Hepatocyte (in vitro differentiated cells): ENCODE measurements around the gene SYPL2. TPM values are rescaled to one million over a fixed set of nuclear protein-coding genes. Genes with fewer than 3 reads are reported as not detected.

Experiments
- DNase-seq: peaks from one replicate; pipeline ENCODE4 v3.0.0-alpha.2; 2016; ENCODE audit warnings: low spot score
- H2AFZ ChIP-seq: fragments of 200-600 bp; sonication (generic); 2 replicates; pipeline ENCODE4 v1.6.0; 2016; ENCODE audit warnings: antibody characterized with exemption, mild to moderate bottlenecking
- H3K27ac ChIP-seq: fragments of 200-600 bp; sonication (generic); 2 replicates; pipeline ENCODE4 v1.5.1; 2016; ENCODE audit warnings: mild to moderate bottlenecking
- H3K27me3 ChIP-seq: fragments of 200-600 bp; sonication (generic); 2 replicates; pipeline ENCODE4 v1.6.1; 2016
- H3K36me3 ChIP-seq: fragments of 200-600 bp; sonication (generic); replicated peaks from 2 replicates; pipeline ENCODE4 v1.5.1; 2016; ENCODE audit warnings: low read depth; ENCODE audit not compliant: insufficient read depth
- H3K4me1 ChIP-seq: fragments of 200-600 bp; sonication (generic); 2 replicates; pipeline ENCODE4 v1.5.1; 2016; ENCODE audit warnings: mild to moderate bottlenecking, moderate library complexity; ENCODE audit not compliant: insufficient read depth
- H3K4me2 ChIP-seq: fragments of 200-600 bp; sonication (generic); 2 replicates; pipeline ENCODE4 v1.6.0; 2016
- H3K4me3 ChIP-seq: fragments of 200-600 bp; sonication (generic); 2 replicates; pipeline ENCODE4 v1.5.1; 2016; ENCODE audit warnings: mild to moderate bottlenecking
- H3K79me2 ChIP-seq: fragments of 200-600 bp; sonication (generic); 2 replicates; pipeline ENCODE4 v1.6.0; 2017; ENCODE audit warnings: mild to moderate bottlenecking
- H3K9me2 ChIP-seq: fragments of 200-600 bp; sonication (generic); replicated peaks from 2 replicates; pipeline ENCODE4 v1.6.0; 2017; ENCODE audit warnings: mild to moderate bottlenecking; ENCODE audit not compliant: insufficient read depth
- H3K9me3 ChIP-seq: fragments of 200-600 bp; sonication (generic); 2 replicates; pipeline ENCODE4 v1.5.1; 2016; ENCODE audit warnings: low read depth, mild to moderate bottlenecking
- H4K20me1 ChIP-seq: fragments of 200-600 bp; sonication (generic); 2 replicates; pipeline ENCODE4 v1.6.0; 2016; ENCODE audit warnings: mild to moderate bottlenecking; ENCODE audit not compliant: insufficient read depth, poor library complexity, severe bottlenecking
- EZH2 ChIP-seq: fragments of 200-600 bp; sonication (generic); IDR thresholded peaks from 2 replicates; pipeline ENCODE4 v1.6.1; 2016; ENCODE audit warnings: antibody characterized with exemption, mild to moderate bottlenecking, borderline replicate concordance
- EZH2phosphoT487 ChIP-seq: fragments of 200-600 bp; sonication (generic); IDR thresholded peaks from one replicate; pipeline ENCODE4 v1.6.1; 2018; ENCODE audit warnings: antibody characterized with exemption, mild to moderate bottlenecking, low read depth, moderate library complexity; ENCODE audit not compliant: unreplicated experiment, severe bottlenecking
- WGBS: methylation state at CpG from one replicate; pipeline ENCODE4 v1.1.6; 2016; ENCODE audit warnings: low lambda C conversion rate; ENCODE audit errors: missing lambda C conversion rate; 5-methylcytosine and 5-hydroxymethylcytosine counted together
- polyA plus RNA-seq: library from polyadenylated mRNA; unstranded; fragments of >200 nt; fragmentation: Nextera tagmentation; extraction: Ambion mirVana; gene quantifications from 2 replicates; pipeline ENCODE4 v1.2.1, GENCODE V29; 2016
- total RNA-seq: library from RNA; depleted of rRNA; stranded (reverse); fragments of >200 nt; gene quantifications from 2 replicates; pipeline ENCODE4 v1.2.3, GENCODE V29; 2014
- TF ChIP-seq, protein P1 (sequence below): fragments of 200-600 bp; sonication (generic); IDR thresholded peaks from 2 replicates; pipeline ENCODE4 v1.5.1; 2016; ENCODE audit warnings: antibody characterized with exemption, mild to moderate bottlenecking; ENCODE audit not compliant: poor library complexity

Gene SYPL2
- total RNA-seq (2.0 and 2.1 TPM in 2 replicates), polyA plus RNA-seq (3.0 TPM in 2 replicates)

DNA sequence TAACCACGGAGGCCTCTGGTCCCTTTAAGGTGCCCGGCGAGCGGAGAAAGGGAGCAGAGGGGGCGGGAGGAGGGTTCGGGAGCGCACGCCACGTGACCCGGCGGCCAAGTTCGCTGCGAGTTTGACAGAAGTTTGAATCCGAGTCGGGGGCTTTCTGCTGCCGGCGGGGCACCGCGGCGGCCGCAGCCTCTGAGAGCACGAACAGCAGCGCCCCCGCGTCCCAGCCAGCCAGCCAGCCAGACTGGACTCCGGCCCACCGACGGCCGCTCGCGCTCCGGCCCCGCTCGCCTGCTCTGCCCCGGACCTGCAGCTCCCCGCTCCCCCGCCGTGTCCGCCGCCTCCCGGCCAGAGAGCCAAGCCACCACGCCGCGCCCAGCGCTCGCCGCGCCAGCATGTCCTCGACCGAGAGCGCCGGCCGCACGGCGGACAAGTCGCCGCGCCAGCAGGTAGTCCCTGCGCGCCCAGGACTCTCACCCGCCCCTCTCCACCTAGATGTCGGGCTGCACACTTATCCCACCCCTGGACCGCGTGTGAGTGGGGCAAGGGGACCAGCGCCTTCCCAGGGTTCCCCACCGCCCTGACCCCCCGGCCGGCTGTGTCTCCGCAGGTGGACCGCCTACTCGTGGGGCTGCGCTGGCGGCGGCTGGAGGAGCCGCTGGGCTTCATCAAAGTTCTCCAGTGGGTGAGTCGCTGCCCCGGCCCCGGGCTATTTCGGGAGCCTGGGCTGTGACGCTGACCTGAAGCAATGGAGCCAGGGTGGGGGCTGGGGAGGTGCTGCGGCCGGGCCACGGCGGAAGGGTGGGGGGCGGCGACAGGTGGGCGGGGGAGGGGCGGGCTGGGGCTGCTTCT is at the start of gene SYPL2:
Gene SYPL2 (plus strand): TSS at position 95 of the 849 bp plus-strand sequence. CDS start 298 bp downstream, at position 393.
- WGBS, result 2% methylated on average over 50 of the region's 88 CpGs
- no peak within 1 kb of the TSS for H3K27ac ChIP-seq
- DNase-seq, result peak; percentile 58

GRCh38 chr1:109423498-109423897 is 42.8 kb upstream of the SYPL2 start:
- no peak overlapping the region for H3K27ac ChIP-seq
- TF ChIP-seq, protein P1, sequence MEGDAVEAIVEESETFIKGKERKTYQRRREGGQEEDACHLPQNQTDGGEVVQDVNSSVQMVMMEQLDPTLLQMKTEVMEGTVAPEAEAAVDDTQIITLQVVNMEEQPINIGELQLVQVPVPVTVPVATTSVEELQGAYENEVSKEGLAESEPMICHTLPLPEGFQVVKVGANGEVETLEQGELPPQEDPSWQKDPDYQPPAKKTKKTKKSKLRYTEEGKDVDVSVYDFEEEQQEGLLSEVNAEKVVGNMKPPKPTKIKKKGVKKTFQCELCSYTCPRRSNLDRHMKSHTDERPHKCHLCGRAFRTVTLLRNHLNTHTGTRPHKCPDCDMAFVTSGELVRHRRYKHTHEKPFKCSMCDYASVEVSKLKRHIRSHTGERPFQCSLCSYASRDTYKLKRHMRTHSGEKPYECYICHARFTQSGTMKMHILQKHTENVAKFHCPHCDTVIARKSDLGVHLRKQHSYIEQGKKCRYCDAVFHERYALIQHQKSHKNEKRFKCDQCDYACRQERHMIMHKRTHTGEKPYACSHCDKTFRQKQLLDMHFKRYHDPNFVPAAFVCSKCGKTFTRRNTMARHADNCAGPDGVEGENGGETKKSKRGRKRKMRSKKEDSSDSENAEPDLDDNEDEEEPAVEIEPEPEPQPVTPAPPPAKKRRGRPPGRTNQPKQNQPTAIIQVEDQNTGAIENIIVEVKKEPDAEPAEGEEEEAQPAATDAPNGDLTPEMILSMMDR, result no peak
- TF ChIP-seq EZH2phosphoT487, result no peak
- no peak for TF ChIP-seq EZH2
- DNase-seq, result no peak
- peaks cover 22% of the 10 kb centered on the region for H4K20me1 ChIP-seq
- no peak overlapping the region for H3K4me3 ChIP-seq
- no peak overlapping the region for H2AFZ ChIP-seq
- WGBS, result 88% methylated on average over 2 of the region's 2 CpGs
- peaks cover 62% of the 10 kb centered on the region for H3K79me2 ChIP-seq
- peak overlapping the region; percentile 84 for H3K4me2 ChIP-seq
- no peaks in the 10 kb centered on the region for H3K9me3 ChIP-seq
- no peaks in the 10 kb centered on the region for H3K27me3 ChIP-seq
- H3K36me3 ChIP-seq, result no peaks in the 10 kb centered on the region
- no peaks in the 10 kb centered on the region for H3K9me2 ChIP-seq
- H3K4me1 ChIP-seq, result peaks cover 20% of the 10 kb centered on the region

More for the DNA sequence above, at the start of gene SYPL2:
- Histone ChIP-seq H3K4me1 (peaks cover 4% of the 10 kb centered on the region), H3K79me2 (no peaks in the 10 kb centered on the region), H4K20me1 (no peaks in the 10 kb centered on the region), H3K36me3 (no peaks in the 10 kb centered on the region), H3K9me2 (no peaks in the 10 kb centered on the region), H3K9me3 (no peaks in the 10 kb centered on the region), H3K27me3 (peaks cover 95% of the 10 kb centered on the region), H3K4me3 (peak within 1 kb of the TSS; percentile 83), H3K4me2 (peak within 1 kb of the TSS; percentile 99), H2AFZ (peak within 1 kb of the TSS; percentile 99)
- TF ChIP-seq EZH2phosphoT487, result peak; percentile 68
- peak; percentile 62 for TF ChIP-seq EZH2
- TF ChIP-seq, protein P1, result no peak

DNA sequence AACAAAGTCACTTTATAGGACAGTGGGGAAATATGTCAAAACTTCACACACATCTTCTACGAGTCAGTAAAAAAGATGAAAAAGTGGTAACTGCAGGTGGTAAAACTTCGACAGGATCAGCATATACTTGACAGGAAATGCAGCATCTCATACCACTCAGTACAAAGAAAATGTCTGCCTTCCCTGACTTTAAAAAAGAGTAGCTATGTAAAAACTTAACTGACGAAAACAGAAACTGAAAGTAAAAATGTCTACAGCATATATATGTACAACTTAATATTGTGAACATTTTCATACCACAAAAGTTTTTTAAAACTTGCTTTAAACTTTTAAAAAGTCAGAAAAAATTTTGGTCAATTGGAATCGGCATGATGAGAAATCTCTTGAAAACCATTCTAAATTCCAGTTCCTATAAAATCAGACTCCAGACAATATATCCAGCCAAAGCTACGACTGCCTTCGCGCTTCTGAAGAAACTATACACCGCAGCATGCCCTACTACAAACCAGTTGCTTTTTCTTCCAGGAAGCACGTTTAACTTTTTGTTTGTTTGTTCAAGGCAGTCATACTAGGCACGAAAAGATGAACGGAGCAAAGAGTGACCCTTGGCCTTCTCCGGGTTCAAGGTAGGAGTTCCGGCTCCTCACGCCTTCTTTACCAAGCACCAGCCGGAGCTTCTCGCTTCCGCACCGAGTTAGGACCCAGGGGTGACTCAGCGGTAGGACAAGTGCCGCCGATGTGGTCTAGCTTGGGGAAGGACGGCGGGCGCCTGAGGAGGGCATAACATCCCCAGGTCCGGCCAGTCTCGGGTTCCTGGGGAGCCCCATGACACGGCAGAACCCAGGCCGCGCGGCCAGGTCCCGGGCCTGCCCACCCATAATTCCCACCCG is 40.7 kb upstream of the SYPL2 start:
- H3K9me3 ChIP-seq, result no peaks in the 10 kb centered on the region
- WGBS, result 3% methylated on average over 30 of the region's 32 CpGs
- TF ChIP-seq EZH2phosphoT487, result no peak
- TF ChIP-seq EZH2, result no peak
- TF ChIP-seq, protein P1, result no peak
- H2AFZ ChIP-seq, result peak overlapping the region; percentile 26
- H3K27me3 ChIP-seq, result no peaks in the 10 kb centered on the region
- H4K20me1 ChIP-seq, result peaks cover 20% of the 10 kb centered on the region
- peak; percentile 77 for DNase-seq
- H3K4me2 ChIP-seq, result peak overlapping the region; percentile 84
- peaks cover 20% of the 10 kb centered on the region for H3K4me1 ChIP-seq
- H3K36me3 ChIP-seq, result no peaks in the 10 kb centered on the region
- peak overlapping the region; percentile 94 for H3K27ac ChIP-seq
- peaks cover 45% of the 10 kb centered on the region for H3K79me2 ChIP-seq
- peak overlapping the region; percentile 50 for H3K4me3 ChIP-seq
- H3K9me2 ChIP-seq, result no peaks in the 10 kb centered on the region
